Esophagus squamous epithelium (tissue), 4 donors: ENCODE data around the gene NRCAM.

Experiments used
- POLR2A ChIP-seq, 4 donors: fragments of 450-650 bp; IDR thresholded peaks; one replicate each; pipeline ENCODE4 v1.6.1; 2017; ENCODE audit warnings: antibody characterized with exemption in 4 of 4, mild to moderate bottlenecking in 4 of 4, moderate library complexity in 3 of 4
- TF ChIP-seq, protein P1 (sequence below), 6 experiments: fragments of 450-650 bp in 4 of 6; fragments of 200-600 bp in 2 of 6; sonication (generic) in 2 of 6; IDR thresholded peaks; one replicate each; pipeline ENCODE4 v1.5.1; 2016 to 2019; ENCODE audit warnings: antibody characterized with exemption in 6 of 6, mild to moderate bottlenecking in 4 of 6, moderate library complexity in 4 of 6

DNA sequence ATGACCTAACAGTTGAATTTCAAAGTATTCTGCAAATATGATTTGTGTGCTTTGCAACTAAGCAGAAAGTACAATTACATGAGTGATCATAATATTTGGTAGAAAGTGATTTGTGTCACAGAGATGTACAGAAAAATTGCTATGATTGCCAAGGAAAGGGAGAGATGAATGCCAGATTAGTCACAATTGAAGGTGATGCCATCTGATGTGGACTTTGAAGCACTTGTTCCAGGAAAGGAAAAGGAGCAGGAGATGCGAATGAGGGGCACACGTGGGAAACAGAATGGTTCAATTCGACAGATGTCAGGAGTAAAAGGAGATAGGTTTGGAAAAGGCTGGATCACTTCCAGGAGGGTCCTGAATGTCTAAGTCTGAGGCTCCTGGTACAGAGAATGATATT, 173.0 kb downstream of the NRCAM start:
- TF ChIP-seq POLR2A (IDR thresholded peaks at IDR 0.05) = no peak
- TF ChIP-seq, protein P1, sequence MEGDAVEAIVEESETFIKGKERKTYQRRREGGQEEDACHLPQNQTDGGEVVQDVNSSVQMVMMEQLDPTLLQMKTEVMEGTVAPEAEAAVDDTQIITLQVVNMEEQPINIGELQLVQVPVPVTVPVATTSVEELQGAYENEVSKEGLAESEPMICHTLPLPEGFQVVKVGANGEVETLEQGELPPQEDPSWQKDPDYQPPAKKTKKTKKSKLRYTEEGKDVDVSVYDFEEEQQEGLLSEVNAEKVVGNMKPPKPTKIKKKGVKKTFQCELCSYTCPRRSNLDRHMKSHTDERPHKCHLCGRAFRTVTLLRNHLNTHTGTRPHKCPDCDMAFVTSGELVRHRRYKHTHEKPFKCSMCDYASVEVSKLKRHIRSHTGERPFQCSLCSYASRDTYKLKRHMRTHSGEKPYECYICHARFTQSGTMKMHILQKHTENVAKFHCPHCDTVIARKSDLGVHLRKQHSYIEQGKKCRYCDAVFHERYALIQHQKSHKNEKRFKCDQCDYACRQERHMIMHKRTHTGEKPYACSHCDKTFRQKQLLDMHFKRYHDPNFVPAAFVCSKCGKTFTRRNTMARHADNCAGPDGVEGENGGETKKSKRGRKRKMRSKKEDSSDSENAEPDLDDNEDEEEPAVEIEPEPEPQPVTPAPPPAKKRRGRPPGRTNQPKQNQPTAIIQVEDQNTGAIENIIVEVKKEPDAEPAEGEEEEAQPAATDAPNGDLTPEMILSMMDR (IDR thresholded peaks at IDR 0.05) = no peak
